Measurements from ENCODE around the gene IL10.

Gene IL10

DNA sequence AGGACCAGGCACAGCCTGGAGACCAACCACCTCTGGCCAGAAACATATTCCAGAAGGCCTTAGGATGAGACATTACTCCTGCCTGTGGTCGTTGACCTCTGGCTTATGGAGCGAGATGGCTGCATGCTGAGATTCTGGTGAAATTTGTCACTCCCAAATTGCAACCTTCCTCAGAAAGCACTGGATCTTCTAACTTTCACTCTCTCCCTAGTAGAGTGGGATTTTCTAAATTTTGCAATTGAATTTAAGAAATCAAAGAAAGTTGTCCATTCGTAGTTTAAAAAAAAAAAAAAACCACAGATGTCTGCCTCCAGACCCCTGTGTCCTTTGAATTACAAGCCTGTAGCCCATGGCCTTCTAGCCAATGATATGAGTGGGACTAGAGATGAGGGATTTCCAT is 28.6 kb upstream of the IL10 start:
- TF ChIP-seq ARNTL (CRISPR knock-in tag; IDR thresholded peaks at IDR 0.05; ENCODE audit: borderline replicate concordance, low read depth) (no peak), CSDC2 (CRISPR knock-in tag; IDR thresholded peaks at IDR 0.05) (no peak), TOX (CRISPR knock-in tag; IDR thresholded peaks at IDR 0.05; ENCODE audit: borderline replicate concordance) (no peak)
- TF ChIP-seq, protein P1, sequence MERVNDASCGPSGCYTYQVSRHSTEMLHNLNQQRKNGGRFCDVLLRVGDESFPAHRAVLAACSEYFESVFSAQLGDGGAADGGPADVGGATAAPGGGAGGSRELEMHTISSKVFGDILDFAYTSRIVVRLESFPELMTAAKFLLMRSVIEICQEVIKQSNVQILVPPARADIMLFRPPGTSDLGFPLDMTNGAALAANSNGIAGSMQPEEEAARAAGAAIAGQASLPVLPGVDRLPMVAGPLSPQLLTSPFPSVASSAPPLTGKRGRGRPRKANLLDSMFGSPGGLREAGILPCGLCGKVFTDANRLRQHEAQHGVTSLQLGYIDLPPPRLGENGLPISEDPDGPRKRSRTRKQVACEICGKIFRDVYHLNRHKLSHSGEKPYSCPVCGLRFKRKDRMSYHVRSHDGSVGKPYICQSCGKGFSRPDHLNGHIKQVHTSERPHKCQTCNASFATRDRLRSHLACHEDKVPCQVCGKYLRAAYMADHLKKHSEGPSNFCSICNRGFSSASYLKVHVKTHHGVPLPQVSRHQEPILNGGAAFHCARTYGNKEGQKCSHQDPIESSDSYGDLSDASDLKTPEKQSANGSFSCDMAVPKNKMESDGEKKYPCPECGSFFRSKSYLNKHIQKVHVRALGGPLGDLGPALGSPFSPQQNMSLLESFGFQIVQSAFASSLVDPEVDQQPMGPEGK (CRISPR knock-in tag; IDR thresholded peaks at IDR 0.05; ENCODE audit: borderline replicate concordance), result no peak
- ATAC-seq, result no peak

DNA sequence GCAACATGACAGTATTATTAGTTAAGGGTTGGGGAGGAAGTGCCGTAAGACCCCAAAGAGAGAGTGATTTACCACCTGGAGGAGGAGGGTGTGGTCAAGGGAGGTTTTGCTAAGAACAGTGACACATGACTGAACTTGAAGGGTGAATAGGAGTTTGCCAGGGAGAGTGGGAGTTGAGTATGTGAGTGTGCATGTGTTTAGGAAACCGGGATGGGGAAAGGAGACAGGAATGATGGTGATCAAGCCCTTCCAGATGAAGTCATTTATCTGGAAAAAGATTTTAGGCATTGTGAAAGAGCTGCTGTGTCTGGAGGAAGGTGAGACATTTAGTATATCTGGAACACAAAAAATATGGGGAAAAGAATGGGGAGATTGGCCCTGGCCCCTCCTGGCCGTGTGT is 28.1 kb upstream of the IL10 start:
- no peak for ATAC-seq
- TF ChIP-seq TCF4 (CRISPR knock-in tag; IDR thresholded peaks at IDR 0.05; ENCODE audit: borderline replicate concordance) (no peak), BACH2 (CRISPR knock-in tag; IDR thresholded peaks at IDR 0.05; ENCODE audit: borderline replicate concordance) (no peak)
- TF ChIP-seq, protein P2, sequence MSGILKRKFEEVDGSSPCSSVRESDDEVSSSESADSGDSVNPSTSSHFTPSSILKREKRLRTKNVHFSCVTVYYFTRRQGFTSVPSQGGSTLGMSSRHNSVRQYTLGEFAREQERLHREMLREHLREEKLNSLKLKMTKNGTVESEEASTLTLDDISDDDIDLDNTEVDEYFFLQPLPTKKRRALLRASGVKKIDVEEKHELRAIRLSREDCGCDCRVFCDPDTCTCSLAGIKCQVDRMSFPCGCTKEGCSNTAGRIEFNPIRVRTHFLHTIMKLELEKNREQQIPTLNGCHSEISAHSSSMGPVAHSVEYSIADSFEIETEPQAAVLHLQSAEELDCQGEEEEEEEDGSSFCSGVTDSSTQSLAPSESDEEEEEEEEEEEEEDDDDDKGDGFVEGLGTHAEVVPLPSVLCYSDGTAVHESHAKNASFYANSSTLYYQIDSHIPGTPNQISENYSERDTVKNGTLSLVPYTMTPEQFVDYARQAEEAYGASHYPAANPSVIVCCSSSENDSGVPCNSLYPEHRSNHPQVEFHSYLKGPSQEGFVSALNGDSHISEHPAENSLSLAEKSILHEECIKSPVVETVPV (CRISPR knock-in tag; IDR thresholded peaks at IDR 0.05), result no peak
- TF ChIP-seq, protein P3, sequence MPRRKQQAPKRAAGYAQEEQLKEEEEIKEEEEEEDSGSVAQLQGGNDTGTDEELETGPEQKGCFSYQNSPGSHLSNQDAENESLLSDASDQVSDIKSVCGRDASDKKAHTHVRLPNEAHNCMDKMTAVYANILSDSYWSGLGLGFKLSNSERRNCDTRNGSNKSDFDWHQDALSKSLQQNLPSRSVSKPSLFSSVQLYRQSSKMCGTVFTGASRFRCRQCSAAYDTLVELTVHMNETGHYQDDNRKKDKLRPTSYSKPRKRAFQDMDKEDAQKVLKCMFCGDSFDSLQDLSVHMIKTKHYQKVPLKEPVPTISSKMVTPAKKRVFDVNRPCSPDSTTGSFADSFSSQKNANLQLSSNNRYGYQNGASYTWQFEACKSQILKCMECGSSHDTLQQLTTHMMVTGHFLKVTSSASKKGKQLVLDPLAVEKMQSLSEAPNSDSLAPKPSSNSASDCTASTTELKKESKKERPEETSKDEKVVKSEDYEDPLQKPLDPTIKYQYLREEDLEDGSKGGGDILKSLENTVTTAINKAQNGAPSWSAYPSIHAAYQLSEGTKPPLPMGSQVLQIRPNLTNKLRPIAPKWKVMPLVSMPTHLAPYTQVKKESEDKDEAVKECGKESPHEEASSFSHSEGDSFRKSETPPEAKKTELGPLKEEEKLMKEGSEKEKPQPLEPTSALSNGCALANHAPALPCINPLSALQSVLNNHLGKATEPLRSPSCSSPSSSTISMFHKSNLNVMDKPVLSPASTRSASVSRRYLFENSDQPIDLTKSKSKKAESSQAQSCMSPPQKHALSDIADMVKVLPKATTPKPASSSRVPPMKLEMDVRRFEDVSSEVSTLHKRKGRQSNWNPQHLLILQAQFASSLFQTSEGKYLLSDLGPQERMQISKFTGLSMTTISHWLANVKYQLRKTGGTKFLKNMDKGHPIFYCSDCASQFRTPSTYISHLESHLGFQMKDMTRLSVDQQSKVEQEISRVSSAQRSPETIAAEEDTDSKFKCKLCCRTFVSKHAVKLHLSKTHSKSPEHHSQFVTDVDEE (CRISPR knock-in tag; IDR thresholded peaks at IDR 0.05), result no peak
- TF ChIP-seq, protein P1 (CRISPR knock-in tag; IDR thresholded peaks at IDR 0.05; ENCODE audit: borderline replicate concordance), result no peak

DNA sequence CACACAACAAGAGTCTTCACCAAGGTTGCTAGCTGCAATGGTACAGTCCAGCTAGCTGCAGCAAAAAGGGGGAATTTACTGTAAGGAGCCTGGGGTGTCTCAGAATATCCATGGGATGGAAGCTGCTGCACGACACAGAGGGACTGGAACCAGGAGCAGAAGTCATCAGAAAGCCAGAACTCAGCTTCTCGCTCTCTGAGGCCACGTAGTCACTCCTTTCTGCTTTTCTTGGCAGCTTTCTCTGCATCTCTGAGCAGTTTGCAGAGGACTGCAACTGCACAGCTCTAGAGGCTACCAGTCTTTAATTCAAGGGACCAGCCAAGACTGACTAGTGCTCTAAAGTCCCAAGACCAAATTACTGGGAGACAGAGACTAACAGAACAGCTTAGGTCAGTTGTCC is 27.0 kb upstream of the IL10 start:
- no peak for ATAC-seq
- TF ChIP-seq ZC3H10 (CRISPR knock-in tag; IDR thresholded peaks at IDR 0.05) (no peak), SNAI2 (CRISPR knock-in tag; IDR thresholded peaks at IDR 0.05) (no peak), ESRRG (CRISPR knock-in tag; IDR thresholded peaks at IDR 0.05) (no peak), TOX (CRISPR knock-in tag; IDR thresholded peaks at IDR 0.05; ENCODE audit: borderline replicate concordance) (no peak), RARB (CRISPR knock-in tag; IDR thresholded peaks at IDR 0.05) (no peak), GLIS3 (CRISPR knock-in tag; IDR thresholded peaks at IDR 0.05) (no peak), TCF4 (CRISPR knock-in tag; IDR thresholded peaks at IDR 0.05; ENCODE audit: borderline replicate concordance) (no peak), ZNF70 (CRISPR knock-in tag; IDR thresholded peaks at IDR 0.05) (no peak), ZNF8 (CRISPR knock-in tag; IDR thresholded peaks at IDR 0.05) (no peak), OSR1 (CRISPR knock-in tag; IDR thresholded peaks at IDR 0.05) (no peak), ZFP30 (CRISPR knock-in tag; IDR thresholded peaks at IDR 0.05) (no peak), ARNTL (CRISPR knock-in tag; IDR thresholded peaks at IDR 0.05; ENCODE audit: borderline replicate concordance, low read depth) (no peak)
- TF ChIP-seq, protein P2 (CRISPR knock-in tag; IDR thresholded peaks at IDR 0.05), result no peak
- TF ChIP-seq, protein P3 (CRISPR knock-in tag; IDR thresholded peaks at IDR 0.05), result no peak
- TF ChIP-seq, protein P4, sequence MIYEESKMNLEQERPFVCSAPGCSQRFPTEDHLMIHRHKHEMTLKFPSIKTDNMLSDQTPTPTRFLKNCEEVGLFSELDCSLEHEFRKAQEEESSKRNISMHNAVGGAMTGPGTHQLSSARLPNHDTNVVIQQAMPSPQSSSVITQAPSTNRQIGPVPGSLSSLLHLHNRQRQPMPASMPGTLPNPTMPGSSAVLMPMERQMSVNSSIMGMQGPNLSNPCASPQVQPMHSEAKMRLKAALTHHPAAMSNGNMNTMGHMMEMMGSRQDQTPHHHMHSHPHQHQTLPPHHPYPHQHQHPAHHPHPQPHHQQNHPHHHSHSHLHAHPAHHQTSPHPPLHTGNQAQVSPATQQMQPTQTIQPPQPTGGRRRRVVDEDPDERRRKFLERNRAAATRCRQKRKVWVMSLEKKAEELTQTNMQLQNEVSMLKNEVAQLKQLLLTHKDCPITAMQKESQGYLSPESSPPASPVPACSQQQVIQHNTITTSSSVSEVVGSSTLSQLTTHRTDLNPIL (CRISPR knock-in tag; IDR thresholded peaks at IDR 0.05; ENCODE audit: low read depth), result no peak
